Fibroblast of pulmonary artery (primary cell): ENCODE data around the gene BCAS4.

Experiments
- DNase-seq: peaks from one replicate; pipeline ENCODE4 v3.0.0-alpha.2; 2010; ENCODE audit warnings: low read depth
- H3K4me3 ChIP-seq: replicated peaks from 2 replicates; pipeline ENCODE4 v1.5.1; 2011; ENCODE audit warnings: low read depth, mild to moderate bottlenecking, control low read depth, low read length, moderate library complexity
- CTCF ChIP-seq: IDR thresholded peaks from 2 replicates; pipeline ENCODE4 v1.5.1; 2011; ENCODE audit warnings: mild to moderate bottlenecking, control low read depth, low read length, inconsistent platforms; ENCODE audit errors: missing control alignments

Gene BCAS4

GRCh38 chr20:50804437-50805348 lies 9.8 kb downstream of the BCAS4 start:
- TF ChIP-seq CTCF, result no peak
- no peak for DNase-seq
- no peak overlapping the region for H3K4me3 ChIP-seq

- no peak overlapping the region for H3K4me3 ChIP-seq
- DNase-seq, result no peak
- TF ChIP-seq CTCF, result no peak
Measured at GRCh38 chr20:50805349-50805684, 10.5 kb downstream of the BCAS4 start.

- TF ChIP-seq CTCF, result no peak
- no peak overlapping the region for H3K4me3 ChIP-seq
- no peak for DNase-seq
Measured at GRCh38 chr20:50806126-50806768, 11.4 kb downstream of the BCAS4 start.

- no peak overlapping the region for H3K4me3 ChIP-seq
- DNase-seq, result no peak
- TF ChIP-seq CTCF, result no peak
Measured at GRCh38 chr20:50810063-50810462, 15.2 kb downstream of the BCAS4 start.

GRCh38 chr20:50810842-50811241 lies 16.0 kb downstream of the BCAS4 start:
- no peak overlapping the region for H3K4me3 ChIP-seq
- TF ChIP-seq CTCF, result no peak
- DNase-seq, result no peak

DNA sequence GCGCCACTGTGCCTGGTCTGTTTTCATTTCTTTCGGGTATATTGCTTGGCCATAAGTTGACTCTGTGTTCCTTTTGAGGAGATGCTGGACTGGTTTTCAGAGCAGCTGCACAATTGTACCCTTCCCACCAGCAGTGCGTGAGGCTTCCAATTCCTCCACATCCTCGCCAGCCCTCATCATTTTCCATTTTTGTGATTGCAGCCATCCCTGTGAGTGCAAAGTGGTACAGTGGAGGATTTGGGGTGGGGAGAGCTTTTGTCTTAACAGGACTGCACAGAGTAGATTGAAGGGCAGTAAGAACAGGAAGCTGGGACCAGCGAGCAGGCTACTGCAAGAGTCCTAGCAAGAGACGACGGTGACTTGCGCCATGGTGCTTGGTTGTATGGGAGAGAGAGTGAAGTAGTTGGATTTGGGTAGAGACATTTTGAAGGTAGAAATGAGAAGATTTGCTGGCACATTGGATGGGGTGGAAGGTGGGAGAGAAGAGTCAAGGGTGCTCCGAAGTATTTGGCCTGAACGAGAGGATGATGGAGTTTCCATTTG lies 18.3 kb downstream of the BCAS4 start:
- DNase-seq, result no peak
- H3K4me3 ChIP-seq, result no peak overlapping the region
- TF ChIP-seq CTCF, result no peak

DNA sequence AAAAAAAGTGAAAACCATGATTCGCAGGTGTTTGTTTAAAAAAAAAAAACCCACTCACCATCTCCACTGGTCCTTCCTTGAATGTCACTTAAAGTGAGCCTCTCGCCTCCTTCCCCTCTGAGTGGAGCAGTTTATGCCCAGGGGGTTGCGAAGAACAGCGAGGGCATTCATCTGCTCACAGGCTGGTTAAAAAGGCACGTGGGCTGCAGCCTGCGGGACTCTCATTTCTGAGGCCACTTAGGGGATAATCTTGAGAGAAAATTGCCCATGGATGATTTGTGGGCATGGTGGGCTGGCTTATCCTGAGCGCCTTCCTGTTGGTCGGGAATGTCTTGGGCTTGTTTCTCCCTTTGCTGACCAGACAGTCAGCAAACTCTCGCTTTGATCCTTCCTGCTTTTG lies 18.9 kb downstream of the BCAS4 start:
- no peak for TF ChIP-seq CTCF
- DNase-seq, result no peak
- H3K4me3 ChIP-seq, result no peak overlapping the region
